GM21717 (cell line): ENCODE data around the gene ECE1.
"Not testable (repeated sequence)": the region's sequence is repeated elsewhere in the genome, so short reads cannot be mapped to it uniquely, and the experiment has no call there.

Experiments used
- ATAC-seq: cut with Tn5 transposase; IDR thresholded peaks from one replicate; pipeline ENCODE4 v1.9.1; 2021; ENCODE audit warnings: mild to moderate bottlenecking, moderate library complexity; ENCODE audit not compliant: unreplicated experiment

The ECE1 gene

DNA sequence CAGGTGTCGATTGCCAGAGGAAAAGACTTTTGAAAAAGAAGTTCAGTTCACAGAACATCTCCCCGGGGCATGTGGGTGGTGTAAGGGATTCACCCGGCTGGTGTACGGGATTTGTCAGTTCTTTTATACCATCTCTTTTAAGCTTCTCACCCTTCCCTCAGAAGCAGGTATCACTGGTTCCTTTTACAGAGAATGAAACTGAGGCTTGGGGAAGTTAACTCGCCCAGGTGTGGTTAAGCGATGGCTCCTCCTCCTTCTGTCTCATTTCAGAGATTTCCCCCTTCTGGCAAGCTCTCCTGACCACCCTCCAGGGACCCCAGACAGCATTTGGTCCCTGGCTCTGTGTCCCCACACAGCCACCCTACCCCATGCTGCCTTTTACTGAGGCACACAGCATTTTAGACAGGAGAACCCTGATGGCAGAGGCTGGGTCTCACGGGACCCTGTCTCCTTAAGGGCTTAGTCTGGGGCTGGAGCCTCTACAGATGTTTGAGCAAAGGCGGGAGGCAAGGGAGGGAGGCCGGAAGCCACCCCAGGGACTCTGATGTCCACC lies 2.8 kb upstream of the ECE1 start:
- peak; percentile 27 for ATAC-seq

DNA sequence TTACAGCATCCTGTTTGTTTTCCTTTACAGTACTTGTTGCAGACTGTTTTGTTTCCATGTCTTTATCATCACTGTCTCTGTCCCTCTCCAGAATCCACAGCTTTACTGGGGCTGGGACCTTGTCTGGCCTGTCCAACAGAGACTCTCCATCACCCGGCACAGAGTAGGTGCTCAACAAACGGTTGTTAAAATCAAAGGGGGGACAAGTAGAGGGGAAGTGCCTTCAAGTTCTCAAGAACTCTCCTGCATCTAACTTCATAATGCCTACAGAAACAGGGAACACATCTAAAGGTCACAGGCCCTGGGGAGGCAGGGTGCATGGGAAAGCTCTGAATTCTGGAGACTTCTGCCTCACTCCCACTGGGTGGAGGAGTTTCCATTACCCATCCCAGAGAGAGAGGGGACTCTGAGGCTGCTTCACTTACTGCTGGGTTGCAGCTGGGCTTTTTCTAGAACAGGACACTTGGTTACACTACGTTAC lies 2.3 kb upstream of the ECE1 start:
- no peak for ATAC-seq

DNA sequence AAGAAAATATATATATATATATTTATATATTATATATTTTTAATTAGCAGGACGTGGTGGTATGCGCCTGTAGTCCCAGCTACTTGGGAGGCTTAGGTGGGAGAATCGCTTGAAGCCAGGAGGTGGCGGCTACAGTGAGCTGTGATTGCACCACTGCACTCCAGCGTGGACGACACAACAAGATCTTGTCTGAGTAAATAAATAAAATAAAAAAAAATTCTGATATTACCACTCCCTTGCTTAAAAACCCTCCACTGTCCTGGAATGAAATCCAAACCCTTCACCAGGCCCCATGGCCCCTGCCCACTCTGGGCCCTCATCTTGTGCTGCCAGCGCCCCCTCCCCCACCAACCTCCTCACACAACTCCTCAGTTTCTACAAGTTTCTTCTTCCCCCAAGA lies 1.7 kb upstream of the ECE1 start:
- ATAC-seq, result no peak

DNA sequence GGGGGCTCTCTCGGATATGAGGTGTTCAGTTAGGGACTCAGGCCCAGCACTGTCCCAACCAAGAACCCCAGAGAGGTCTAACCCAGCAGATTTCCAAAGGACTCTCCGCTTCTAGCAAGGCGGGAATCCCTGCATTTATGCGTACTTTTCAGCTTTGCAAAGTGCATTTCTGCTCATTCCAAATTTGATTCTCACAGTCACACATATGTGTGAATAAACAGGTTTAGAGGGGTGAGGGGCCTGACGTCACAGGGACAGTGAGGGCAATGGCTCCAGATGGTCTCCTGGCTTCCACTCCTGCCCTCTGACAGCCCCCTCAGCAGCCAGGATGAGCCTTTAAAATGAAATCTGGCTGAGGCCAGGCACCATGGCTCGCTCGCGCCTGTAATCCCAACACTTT lies 921 bp upstream of the ECE1 start:
- ATAC-seq, result no peak

DNA sequence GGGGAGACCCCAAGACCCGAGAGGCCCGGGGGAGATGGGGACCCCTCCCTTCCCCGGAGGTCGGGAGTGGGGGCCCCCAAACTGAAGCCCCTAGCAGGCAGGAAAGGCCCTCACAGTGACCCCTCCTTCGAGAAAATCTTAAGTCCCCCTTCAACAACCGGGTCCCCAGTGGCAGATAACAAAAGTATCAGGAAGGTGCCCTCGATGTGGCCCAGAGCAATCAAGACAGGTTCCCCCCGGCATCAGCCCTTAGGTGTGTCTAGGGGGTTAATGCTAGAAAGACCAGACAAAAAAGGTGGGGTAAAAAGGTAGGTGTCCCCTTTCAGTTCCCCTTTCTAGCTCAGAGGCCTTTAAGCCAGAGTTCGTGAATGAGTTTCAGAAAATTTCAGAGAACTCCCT lies 282 bp upstream of the ECE1 start:
- ATAC-seq, result no peak

DNA sequence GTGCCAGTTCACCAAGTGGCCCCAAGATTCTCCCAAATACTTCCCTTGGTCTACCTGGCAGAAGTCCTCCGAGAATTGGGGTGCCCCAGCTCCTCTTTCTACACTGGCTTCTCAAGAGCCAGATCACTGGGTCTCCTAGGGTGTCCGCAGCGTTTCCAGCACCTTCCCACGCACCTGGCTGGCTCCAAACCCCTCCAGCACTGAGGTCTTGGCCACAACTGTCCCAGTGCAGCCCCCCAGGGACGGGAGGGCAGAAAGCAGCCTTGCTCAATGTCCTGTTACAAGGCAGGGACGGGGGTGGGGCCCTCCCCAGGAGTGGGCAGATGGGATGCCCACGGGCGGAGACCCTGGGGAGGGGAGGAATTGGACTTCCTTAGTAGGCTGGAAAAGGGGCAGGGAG lies 1.1 kb downstream of the ECE1 start:
- no peak for ATAC-seq

DNA sequence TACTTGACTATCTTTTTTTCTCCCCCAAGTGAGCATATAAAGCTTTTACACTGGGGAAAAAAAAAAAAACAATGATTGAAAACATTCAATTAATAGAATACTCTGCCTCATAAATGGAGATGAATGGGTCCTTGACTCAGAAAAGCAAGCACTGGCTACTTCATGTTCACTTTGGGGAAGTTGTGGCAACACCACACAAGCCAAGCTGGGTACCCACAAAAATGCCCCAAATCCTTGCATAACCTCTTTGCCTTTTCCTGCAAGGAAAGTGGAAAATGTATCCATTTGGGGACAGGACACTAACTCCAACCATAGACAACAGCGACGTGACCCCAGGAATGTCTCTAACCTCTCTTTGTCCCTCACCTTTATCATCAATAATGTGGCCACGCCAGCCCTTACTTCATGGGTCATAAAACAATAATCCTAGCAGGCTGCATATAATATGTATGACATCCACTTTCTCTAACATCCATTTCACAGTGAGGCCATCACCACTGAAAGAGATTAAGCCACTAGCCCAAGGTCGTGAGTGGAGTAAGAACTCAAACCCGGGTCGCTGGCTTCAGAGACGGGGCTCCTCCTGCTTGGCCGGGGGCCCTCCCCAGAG lies 2.3 kb downstream of the ECE1 start:
- ATAC-seq, result no peak

DNA sequence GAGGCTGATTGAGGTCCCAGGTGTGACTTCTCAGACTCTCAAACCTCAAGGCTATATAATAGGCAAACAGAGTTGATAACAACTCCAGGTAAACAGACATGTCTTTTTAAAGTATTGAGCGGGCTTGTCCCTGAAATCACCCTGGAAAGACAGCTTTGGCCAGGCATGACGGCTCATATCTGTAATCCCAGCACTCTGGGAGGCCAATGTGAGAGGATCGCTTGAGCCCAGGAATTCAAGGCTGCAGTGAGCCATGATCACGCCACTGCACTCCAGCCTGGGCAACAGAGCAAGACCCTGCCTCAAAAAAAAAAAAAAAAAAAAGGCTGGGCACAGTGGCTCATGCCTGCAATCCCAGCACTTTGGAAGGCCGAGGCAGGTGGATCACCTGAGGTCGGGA lies 4.9 kb downstream of the ECE1 start:
- ATAC-seq, result not testable (repeated sequence)

DNA sequence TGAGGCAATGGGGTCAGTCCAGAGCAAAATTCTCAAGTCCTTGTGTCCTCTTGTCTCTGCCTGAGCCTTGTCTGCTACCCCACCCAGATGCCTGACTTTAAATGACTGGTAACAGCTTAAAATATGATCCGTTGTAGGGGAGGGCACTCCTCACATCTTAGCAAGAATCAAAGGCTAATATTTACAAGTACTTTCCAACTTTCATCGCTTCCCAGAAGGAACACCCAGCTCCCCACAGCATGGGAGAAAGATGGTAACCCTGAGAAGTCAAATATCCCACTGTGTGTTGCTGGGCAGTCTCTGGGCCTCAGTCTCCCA lies 5.2 kb downstream of the ECE1 start:
- no peak for ATAC-seq

DNA sequence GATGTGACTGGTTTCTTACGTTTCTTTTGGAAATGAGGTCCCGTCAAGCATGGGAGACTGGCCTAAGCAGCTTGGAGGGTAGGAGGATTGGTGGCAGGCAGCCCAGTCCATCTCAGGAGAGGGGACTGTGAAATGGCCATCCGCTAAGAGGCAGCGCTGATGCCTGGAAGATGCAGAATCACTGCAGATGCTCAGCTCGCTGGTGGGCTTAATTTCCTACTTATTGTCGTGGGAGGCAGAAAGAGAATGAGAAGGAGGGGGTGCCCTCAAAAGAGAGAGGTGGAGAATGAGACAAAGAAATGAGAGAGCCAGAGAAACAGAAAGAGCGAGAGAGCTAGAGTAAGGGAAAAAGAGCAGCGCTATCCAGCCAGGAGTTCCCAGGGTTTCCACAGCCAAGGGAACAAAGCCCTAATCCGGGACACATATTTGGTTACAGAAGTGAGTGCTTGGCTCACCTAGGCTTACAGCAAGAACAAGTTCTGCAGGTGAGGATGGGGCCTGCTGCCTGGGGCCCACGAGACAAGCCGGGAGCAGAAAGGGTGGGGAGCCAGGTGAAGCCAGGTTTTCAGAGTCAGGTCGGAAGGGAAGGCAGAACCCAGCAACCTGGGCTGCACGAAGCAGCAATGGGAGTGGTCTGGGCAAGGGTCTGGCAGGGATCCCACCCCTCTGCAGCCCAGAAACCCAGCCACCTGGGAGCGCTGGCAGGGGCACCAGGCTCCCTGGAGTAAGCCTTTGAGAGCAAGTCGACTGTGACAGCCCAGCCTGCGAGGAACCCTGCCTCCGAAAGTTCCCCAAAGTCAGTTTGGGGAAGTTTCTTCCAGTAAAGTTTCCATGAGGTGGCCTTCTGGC lies 5.8 kb downstream of the ECE1 start:
- ATAC-seq, result no peak

DNA sequence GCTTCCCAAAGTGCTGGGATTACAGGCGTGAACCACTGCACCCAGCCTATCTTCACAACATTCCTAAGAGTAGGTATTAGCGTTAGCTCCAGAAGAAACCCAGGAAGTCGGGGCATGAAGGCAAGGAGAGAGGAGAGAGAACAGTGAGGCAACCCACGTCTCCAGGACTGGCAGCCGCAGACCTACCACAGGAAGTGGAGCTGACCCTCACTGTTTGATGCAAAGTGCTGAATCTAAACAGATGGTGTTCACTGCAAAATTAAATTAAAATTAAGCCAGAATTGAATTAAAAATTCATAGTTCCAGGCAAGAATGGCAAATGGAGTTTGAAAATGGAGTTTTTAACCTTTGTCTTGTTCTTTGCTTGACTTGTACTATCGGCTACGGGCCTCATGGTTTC lies 6.7 kb downstream of the ECE1 start:
- ATAC-seq, result no peak

DNA sequence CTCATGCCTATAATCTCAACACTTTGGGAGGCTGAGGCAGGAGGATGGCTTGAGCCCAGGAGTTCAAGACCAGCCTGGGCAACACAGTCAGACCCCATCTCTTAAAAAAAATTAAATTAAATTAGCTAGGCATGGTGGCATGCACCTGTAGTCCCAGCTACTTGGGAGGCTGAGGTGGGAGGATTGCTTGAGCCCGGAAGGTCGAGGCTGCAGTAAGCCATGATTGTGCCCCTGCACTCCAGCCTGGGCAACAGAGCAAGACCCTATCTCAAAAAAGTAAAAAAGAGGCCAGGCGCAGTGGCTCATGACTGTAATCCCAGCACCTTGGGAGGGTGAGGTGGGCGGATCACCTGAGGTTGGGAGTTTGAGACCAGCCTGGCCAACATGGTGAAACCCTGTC lies 8.2 kb downstream of the ECE1 start:
- ATAC-seq, result not testable (repeated sequence)

DNA sequence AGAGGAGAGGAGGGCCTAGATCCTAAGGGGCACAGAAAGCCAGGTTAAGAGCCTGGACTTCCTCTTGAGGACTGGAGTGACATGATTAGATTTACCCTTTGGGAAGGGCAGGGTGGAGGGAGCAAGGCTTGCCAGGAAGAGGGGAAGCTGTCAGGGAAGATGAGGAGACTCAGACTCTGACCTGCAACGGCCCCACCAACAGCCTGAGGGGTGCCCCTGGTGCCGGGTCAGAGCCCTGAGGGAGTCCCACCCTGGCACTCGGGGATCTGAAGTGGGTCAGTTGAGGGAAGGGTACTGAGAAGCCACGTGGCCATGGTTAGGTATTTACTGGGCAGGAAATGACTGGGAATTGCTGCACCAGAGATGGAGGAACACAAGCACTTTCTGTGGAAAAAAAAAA lies 9.8 kb downstream of the ECE1 start:
- no peak for ATAC-seq

DNA sequence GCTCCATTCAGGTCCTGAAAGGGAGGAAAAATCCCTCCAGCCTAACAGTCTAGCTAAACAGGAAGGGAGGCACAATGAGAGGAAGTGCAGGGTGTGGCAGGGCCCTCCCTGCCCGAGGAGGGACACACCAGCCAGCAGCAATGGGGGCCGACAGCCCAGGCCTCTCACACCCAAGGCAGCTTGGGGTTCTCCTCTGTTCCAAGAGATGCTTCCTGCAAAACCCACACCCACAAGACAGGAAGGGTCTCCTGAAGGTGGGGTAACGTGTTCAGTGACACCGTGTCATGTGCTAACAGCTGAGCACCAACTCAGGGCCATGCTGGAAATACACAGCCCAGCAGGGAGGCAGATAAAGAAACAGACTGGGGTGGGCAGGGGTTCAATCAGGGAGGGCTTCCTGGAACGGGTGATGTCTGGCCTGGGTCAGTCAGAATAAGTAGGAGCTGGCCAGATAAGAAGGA lies 10.2 kb downstream of the ECE1 start:
- no peak for ATAC-seq

DNA sequence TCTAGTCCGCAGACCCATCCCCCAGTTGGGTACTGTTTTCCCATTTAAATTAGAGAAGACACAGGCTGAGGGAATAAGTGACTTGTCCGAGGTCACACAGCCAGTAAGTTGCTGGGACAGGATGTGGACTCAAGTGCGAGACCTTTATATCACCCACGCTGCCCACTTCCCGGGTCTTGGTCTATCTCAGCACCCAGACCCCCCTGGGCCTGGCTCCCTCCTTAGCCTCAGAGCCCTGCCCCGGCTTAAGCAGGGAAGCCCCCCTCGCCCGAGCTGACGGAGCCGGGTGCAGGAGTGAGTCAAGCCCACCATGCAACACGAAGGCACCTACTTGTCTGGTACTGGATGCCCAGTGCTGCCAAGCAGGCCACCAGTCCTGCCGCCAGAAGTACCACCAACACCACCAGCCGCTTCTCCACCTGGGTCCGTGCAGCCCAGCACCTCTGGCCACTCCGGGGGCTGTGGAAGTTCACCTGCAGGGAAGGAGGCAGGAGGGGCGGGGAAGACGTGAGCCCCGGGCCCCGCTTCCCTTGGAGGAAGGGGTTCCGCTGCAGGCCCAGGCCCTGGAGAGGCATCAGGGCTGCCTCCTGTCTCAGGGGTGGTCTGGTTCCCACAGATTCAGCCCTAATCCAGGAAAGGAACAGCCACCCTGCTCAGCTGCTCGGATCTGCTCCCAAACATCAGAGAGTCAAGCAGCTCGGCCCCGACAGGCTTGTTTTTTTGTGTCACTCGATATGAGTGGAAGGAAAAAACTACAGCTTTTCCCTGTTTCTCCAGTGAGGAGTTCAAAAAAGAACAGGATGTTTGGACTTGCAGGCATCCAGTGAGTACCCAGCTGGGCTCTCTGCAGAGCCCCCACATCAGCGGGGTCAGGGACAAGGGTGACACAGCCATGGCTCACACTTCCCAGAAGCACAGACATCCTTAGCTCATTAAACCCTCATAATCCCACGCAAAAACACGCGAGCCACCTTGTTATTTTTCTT lies 11.1 kb downstream of the ECE1 start:
- no peak for ATAC-seq

DNA sequence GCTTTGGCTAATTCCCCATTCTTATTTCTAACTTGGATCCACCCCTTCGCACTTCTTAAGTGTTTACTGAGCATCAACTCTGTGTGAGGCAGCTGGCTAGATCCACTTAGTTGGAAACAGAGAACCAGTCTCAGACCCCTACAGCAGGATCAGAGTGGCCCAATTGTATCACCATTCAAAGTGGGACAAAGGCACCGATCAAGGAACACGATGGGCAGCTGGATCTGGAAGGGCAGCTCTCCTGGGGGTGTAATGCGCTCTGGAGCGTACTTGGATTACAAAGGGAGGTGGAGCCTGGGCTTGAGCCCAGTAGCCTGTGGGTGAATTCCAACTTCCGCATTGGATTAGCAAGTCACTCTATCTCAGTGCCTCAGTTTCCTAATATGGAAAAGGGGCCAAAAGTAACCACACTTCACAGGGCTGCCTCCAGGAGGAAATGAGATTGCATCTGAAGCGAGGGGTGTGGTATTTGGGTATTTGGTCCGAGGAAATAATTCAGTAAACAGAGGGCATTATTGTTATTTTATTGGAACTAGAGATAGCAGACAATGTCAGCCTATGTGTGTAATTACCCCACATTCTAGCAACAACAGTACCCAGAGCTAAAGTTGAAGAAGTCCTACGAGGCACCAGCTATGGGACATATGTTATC lies 11.9 kb downstream of the ECE1 start:
- ATAC-seq, result no peak

DNA sequence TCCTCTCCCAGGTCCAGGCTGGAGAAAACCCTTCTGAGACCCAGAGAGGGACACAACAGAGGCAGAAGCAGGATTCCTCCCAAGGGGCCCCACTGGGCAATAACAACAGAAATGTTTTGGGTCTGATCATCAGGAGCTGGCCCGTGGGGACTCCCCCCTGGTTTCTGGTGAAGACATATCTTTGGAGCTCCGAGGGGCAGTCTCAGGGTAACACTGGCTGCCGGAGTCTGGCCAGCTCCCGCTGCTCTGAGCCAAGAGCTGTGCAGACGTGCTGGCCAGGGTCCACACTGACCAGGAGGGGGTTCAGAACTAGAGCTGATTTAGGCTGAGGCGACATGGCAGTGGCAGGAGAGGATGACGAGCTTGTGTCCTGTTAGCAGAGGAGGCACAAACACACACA lies 13.1 kb downstream of the ECE1 start:
- no peak for ATAC-seq

DNA sequence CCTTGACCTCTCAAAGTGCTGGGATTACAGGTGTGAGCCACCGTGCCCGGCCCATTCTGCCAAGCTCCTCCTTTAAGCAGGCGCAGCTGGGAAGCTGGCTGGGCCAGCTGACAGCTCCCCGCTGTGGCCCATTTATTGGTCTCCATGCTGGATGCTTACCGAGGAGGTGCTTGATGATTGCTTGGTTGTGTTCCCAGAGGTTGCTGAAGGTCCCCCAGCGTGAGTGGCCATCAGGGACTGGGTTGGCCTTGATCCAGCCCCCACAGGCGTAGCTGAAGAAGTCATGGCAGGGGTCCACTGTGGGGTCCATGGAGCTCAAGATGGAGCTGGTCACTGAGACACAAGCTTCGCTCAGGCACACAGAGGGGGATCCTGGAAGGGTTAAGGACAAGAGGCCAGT lies 17.7 kb downstream of the ECE1 start:
- ATAC-seq, result no peak

DNA sequence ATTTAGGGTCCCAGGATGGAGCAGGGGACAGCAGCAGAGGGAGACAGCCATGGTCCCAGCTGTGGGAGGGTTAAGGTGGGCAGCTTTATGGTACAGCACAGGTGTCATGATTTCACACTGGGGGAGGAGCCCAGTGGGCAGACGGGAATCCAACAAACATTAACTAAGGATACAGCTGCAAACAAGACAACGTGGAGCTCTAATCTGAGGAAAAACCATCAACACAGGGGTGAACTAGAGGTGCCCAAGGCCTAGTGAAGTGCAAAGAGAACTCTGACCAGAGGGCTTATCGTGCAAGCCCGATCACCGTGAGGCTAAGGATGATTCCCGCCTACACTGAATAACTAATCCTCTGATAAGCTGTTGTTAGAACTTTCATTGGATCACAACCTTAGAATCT lies 18.7 kb downstream of the ECE1 start:
- no peak for ATAC-seq

DNA sequence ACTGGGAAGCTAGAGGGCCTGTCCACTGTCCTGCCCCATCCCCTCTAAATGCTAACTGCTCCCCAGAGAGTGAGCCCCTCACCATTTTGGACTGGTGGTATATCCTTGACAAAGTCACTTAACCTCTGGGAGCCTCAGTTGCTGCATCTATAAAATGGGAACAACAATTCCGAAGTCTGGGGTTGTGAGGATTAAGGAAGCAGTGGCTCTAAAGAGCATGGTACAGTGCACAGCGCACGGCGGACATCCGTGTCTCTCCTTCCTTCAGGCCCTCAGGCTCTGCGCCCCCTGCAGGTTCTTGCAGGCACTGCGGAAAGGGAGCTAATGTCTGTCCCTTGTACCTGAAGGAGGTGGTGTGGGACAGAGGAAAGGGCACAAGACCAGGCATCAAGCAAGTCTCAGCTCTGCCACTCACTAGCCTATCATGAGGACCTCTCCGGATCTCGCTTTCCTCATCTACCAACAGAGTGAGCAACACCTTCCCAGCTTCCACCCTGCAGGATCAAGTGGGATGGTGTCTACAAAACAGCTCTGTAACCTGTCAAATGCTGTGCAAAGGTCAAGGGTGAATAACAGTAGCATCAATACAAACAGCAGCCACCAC lies 20.1 kb downstream of the ECE1 start:
- ATAC-seq, result no peak
